Thyroid gland (tissue), 4 donors: ENCODE data around the gene ADAMTSL2.

Source experiments
- CTCF ChIP-seq, 6 experiments: fragments of 200-600 bp in 3 of 6; fragments of 450-650 bp in 3 of 6; sonication (generic) in 3 of 6; IDR thresholded peaks; one replicate each; pipeline ENCODE4 v1.5.1; 2016 to 2019; ENCODE audit warnings: antibody characterized with exemption in 6 of 6, mild to moderate bottlenecking in 2 of 6, inconsistent platforms in 1 of 6, moderate library complexity in 1 of 6
- POLR2A ChIP-seq, 2 donors: fragments of 450-650 bp; IDR thresholded peaks; one replicate each; pipeline ENCODE4 v1.6.1; 2017; ENCODE audit warnings: antibody characterized with exemption in 2 of 2, mild to moderate bottlenecking in 2 of 2, moderate library complexity in 1 of 2

DNA sequence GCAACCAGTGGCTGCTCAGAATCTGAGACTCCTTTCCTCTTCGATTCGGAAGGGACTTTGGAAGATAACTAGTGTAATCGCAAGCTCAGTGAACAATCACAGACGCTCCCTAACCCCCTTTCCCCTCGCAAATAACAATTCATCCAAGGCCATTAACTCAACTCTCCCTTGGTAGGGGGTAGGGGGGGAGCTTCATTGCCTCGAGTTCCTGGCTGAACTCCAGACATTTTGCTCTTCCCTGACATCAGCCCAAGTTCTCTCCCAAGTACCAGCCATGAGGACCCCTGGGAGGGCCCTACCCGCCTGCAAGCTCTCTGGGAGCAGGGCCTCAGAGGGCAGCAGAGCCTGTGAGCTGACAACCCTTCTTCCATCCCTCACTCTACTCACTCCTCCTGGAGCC is 66.2 kb downstream of the ADAMTSL2 start:
- TF ChIP-seq CTCF (IDR thresholded peaks at IDR 0.05) (no peak), POLR2A (IDR thresholded peaks at IDR 0.05) (no peak)
